Thyroid gland (tissue), 4 donors: ENCODE results near the gene HES7.

Experiments used
- CTCF ChIP-seq, 6 experiments: fragments of 200-600 bp in 3 of 6; fragments of 450-650 bp in 3 of 6; sonication (generic) in 3 of 6; IDR thresholded peaks; one replicate each; pipeline ENCODE4 v1.5.1; 2016 to 2019; ENCODE audit warnings: antibody characterized with exemption in 6 of 6, mild to moderate bottlenecking in 2 of 6, inconsistent platforms in 1 of 6, moderate library complexity in 1 of 6
- POLR2A ChIP-seq, 2 donors: fragments of 450-650 bp; IDR thresholded peaks; one replicate each; pipeline ENCODE4 v1.6.1; 2017; ENCODE audit warnings: antibody characterized with exemption in 2 of 2, mild to moderate bottlenecking in 2 of 2, moderate library complexity in 1 of 2

DNA sequence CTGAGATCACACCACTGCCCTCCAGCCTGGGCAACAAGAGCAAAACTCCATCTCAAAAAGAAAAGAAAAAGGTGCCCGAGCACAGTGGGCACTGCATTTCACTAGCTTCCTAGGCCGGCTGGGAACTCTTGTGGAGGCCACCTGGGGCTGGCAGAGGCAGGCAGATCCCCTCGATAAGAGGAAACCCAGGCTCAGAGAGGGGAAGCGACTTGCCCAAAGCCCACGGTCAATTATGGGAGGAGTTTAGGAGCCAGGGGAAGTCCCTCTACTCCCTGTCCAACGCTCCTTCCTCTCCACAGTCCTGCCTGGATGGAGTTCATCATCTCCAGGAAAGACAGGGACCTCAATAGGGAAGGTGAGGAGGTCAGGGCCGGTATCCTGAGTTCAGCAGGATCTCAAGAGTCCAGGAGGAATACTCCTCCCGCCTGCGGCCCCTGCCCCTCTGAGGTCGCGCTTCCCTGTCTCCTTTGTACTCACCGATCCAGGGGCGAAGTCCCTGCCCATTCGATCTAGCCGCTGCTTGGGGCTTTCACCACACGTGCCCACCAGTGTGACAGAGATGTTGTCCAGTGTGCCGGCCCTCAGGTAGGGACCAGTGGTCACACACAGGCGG is 6.4 kb downstream of the HES7 start:
- TF ChIP-seq CTCF (IDR thresholded peaks at IDR 0.05) (no peak), POLR2A (IDR thresholded peaks at IDR 0.05) (no peak)
